ENCODE results near the gene CNTN4.

CNTN4 gene

DNA sequence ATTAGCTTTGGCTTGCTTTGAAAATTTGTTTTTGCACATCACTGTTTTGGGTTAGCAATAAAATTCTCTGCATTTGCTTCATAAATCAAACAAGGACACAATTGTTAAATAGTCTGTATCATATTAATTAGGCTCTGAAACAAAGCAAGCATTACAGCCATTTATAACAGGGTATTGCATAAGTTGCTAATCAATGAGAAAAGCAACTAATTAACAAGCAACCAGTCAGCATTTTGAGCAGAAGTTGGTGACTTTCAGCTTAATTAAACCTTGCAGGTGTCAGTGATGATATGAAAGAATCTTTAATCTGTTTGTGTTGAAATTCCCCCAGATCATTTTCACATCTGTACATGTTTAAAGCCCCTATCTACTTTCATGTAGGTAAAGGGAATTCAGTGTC is 516.4 kb downstream of the CNTN4 start:
- H2AFZ ChIP-seq (ENCODE audit: low read length), result no peak overlapping the region
- no peak overlapping the region for H3K4me2 ChIP-seq (ENCODE audit: low read depth, low read length)
- no peak overlapping the region for H3K27ac ChIP-seq (ENCODE audit: low read length)
- no peaks in the 10 kb centered on the region for H3K4me1 ChIP-seq (ENCODE audit: low read length)
- no peak overlapping the region for H3K4me3 ChIP-seq (ENCODE audit: low read length)
- H3K36me3 ChIP-seq (replicated peaks; ENCODE audit: insufficient read depth, low read length), result no peaks in the 10 kb centered on the region
- no peaks in the 10 kb centered on the region for H4K20me1 ChIP-seq (ENCODE audit: insufficient read depth, low read length)
- TF ChIP-seq EZH2phosphoT487 (IDR thresholded peaks at IDR 0.05; ENCODE audit: low read length), result no peak
- no peak for TF ChIP-seq EZH2 (optimal IDR thresholded peaks at IDR 0.05; ENCODE audit: low read depth, low read length)
- TF ChIP-seq, protein P1, sequence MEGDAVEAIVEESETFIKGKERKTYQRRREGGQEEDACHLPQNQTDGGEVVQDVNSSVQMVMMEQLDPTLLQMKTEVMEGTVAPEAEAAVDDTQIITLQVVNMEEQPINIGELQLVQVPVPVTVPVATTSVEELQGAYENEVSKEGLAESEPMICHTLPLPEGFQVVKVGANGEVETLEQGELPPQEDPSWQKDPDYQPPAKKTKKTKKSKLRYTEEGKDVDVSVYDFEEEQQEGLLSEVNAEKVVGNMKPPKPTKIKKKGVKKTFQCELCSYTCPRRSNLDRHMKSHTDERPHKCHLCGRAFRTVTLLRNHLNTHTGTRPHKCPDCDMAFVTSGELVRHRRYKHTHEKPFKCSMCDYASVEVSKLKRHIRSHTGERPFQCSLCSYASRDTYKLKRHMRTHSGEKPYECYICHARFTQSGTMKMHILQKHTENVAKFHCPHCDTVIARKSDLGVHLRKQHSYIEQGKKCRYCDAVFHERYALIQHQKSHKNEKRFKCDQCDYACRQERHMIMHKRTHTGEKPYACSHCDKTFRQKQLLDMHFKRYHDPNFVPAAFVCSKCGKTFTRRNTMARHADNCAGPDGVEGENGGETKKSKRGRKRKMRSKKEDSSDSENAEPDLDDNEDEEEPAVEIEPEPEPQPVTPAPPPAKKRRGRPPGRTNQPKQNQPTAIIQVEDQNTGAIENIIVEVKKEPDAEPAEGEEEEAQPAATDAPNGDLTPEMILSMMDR (IDR thresholded peaks at IDR 0.05; ENCODE audit: low read length), result no peak
- no peaks in the 10 kb centered on the region for H3K27me3 ChIP-seq (replicated peaks; ENCODE audit: insufficient read depth, low read length)
- DNase-seq, result no peak
- H3K9me3 ChIP-seq (replicated peaks; ENCODE audit: insufficient read depth, low read length), result no peaks in the 10 kb centered on the region
- no peaks in the 10 kb centered on the region for H3F3A ChIP-seq (ENCODE audit: insufficient read depth, low read length)
- H3K79me2 ChIP-seq (ENCODE audit: low read length), result no peaks in the 10 kb centered on the region
- no peak overlapping the region for H3K9ac ChIP-seq (ENCODE audit: low read length)
- H3K9me2 ChIP-seq (replicated peaks; ENCODE audit: insufficient read depth, low read length), result no peaks in the 10 kb centered on the region

DNA sequence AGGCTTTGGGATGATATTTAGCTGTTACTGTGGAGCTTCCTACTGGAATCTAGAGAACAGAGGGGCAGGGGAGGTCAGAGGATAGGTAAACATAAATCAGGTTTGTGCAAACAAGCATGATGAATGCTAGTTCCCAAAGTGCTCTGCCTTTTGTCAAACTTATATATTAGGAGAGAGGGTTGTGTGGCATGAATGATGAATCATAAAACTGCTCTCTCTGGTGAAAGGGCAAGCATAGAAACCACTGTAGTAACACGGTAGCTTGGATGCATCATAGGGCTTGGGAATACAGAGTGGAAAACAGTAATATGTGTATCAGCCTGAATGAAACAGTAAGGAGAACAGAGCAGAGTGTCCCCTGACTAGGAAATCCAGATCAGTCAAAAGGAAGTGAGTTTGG is 524.8 kb downstream of the CNTN4 start:
- TF ChIP-seq, protein P1 (IDR thresholded peaks at IDR 0.05; ENCODE audit: low read length), result no peak
- TF ChIP-seq EZH2 (optimal IDR thresholded peaks at IDR 0.05; ENCODE audit: low read depth, low read length) (no peak), EZH2phosphoT487 (IDR thresholded peaks at IDR 0.05; ENCODE audit: low read length) (no peak)
- H4K20me1 ChIP-seq (ENCODE audit: insufficient read depth, low read length), result no peaks in the 10 kb centered on the region
- no peaks in the 10 kb centered on the region for H3K79me2 ChIP-seq (ENCODE audit: low read length)
- H3K4me1 ChIP-seq (ENCODE audit: low read length), result no peaks in the 10 kb centered on the region
- H3K9me2 ChIP-seq (replicated peaks; ENCODE audit: insufficient read depth, low read length), result no peaks in the 10 kb centered on the region
- H3K4me3 ChIP-seq (ENCODE audit: low read length), result no peak overlapping the region
- H3K27me3 ChIP-seq (replicated peaks; ENCODE audit: insufficient read depth, low read length), result no peaks in the 10 kb centered on the region
- no peaks in the 10 kb centered on the region for H3K9me3 ChIP-seq (replicated peaks; ENCODE audit: insufficient read depth, low read length)
- no peak overlapping the region for H3K27ac ChIP-seq (ENCODE audit: low read length)
- no peaks in the 10 kb centered on the region for H3K36me3 ChIP-seq (replicated peaks; ENCODE audit: insufficient read depth, low read length)
- H3K9ac ChIP-seq (ENCODE audit: low read length), result no peak overlapping the region
- H3K4me2 ChIP-seq (ENCODE audit: low read depth, low read length), result no peak overlapping the region
- no peak for DNase-seq
- no peaks in the 10 kb centered on the region for H3F3A ChIP-seq (ENCODE audit: insufficient read depth, low read length)
- no peak overlapping the region for H2AFZ ChIP-seq (ENCODE audit: low read length)

DNA sequence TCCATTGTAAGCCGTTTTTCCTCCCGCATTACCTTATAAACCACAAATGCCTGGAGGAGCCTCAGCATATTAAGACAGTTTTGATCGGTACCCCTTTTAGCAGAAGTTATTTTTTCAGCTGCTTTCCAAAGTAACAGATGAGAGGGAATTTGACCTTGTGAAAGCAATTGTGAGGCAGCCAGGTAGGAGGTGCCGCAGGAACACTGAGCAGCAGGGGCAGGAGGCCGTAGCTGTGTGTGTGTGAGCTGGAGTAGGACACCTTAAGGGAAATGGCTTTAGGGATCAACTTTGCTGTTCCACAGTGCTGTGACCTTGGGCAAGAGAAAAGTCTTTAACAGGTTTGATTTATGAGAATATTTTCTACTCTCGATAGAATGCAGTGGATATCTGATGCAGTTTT is 529.5 kb downstream of the CNTN4 start:
- Histone ChIP-seq H4K20me1 (ENCODE audit: insufficient read depth, low read length) (no peaks in the 10 kb centered on the region), H2AFZ (ENCODE audit: low read length) (no peak overlapping the region)
- DNase-seq, result no peak

More for the DNA sequence above, 529.5 kb downstream of the CNTN4 start:
- Histone ChIP-seq H3K4me3 (ENCODE audit: low read length) (no peak overlapping the region), H3K4me1 (ENCODE audit: low read length) (no peaks in the 10 kb centered on the region), H3K36me3 (replicated peaks; ENCODE audit: insufficient read depth, low read length) (no peaks in the 10 kb centered on the region), H3K9me3 (replicated peaks; ENCODE audit: insufficient read depth, low read length) (no peaks in the 10 kb centered on the region), H3K79me2 (ENCODE audit: low read length) (no peaks in the 10 kb centered on the region), H3K27me3 (replicated peaks; ENCODE audit: insufficient read depth, low read length) (no peaks in the 10 kb centered on the region), H3K27ac (ENCODE audit: low read length) (no peak overlapping the region), H3K9ac (ENCODE audit: low read length) (no peak overlapping the region), H3K4me2 (ENCODE audit: low read depth, low read length) (no peak overlapping the region), H3K9me2 (replicated peaks; ENCODE audit: insufficient read depth, low read length) (no peaks in the 10 kb centered on the region), H3F3A (ENCODE audit: insufficient read depth, low read length) (no peaks in the 10 kb centered on the region)
- TF ChIP-seq EZH2 (optimal IDR thresholded peaks at IDR 0.05; ENCODE audit: low read depth, low read length) (no peak), EZH2phosphoT487 (IDR thresholded peaks at IDR 0.05; ENCODE audit: low read length) (no peak)
- TF ChIP-seq, protein P1 (IDR thresholded peaks at IDR 0.05; ENCODE audit: low read length), result no peak
